Transverse colon (tissue), 3 donors: ENCODE measurements around the gene PUS7.

Source experiments
- CTCF ChIP-seq, 5 experiments: fragments of 200-600 bp in 3 of 5; fragments of 450-650 bp in 2 of 5; sonication (generic) in 3 of 5; IDR thresholded peaks; 1 replicate in 2 of 5; 2 replicates in 3 of 5; pipeline ENCODE4 v1.5.1; 2016 to 2017; ENCODE audit warnings: antibody characterized with exemption in 5 of 5, inconsistent platforms in 3 of 5, mild to moderate bottlenecking in 2 of 5, moderate library complexity in 1 of 5
- POLR2A ChIP-seq: fragments of 450-650 bp; IDR thresholded peaks from one replicate; pipeline ENCODE4 v1.6.1; 2016; ENCODE audit warnings: antibody characterized with exemption, mild to moderate bottlenecking, moderate library complexity

GRCh38 chr7:105530126-105530525 lies 8.1 kb upstream of the PUS7 start:
- TF ChIP-seq CTCF (IDR thresholded peaks at IDR 0.05) (no peak), POLR2A (no peak)
